GM18499 (cell line): ENCODE data around the gene SPAG16.

Experiments used
- ATAC-seq: cut with Tn5 transposase; IDR thresholded peaks from one replicate; pipeline ENCODE4 v1.9.1; 2021; ENCODE audit warnings: moderate number of reproducible peaks; ENCODE audit not compliant: insufficient read depth, unreplicated experiment

SPAG16 gene

GRCh38 chr2:213284105-213285090 is at the start of gene SPAG16:
TSS of gene SPAG16 (plus strand) at chr2:213284464.
- ATAC-seq: peak; percentile 99

GRCh38 chr2:213234641-213235040 is 49.6 kb upstream of the SPAG16 start:
- ATAC-seq: no peak

GRCh38 chr2:213235741-213236140 is 48.5 kb upstream of the SPAG16 start:
- ATAC-seq: no peak

- ATAC-seq: no peak
Observed at GRCh38 chr2:213237251-213237650, 47.0 kb upstream of the SPAG16 start.

GRCh38 chr2:213237787-213238186 is 46.5 kb upstream of the SPAG16 start:
- no peak for ATAC-seq

- ATAC-seq: peak; percentile 31
Observed at GRCh38 chr2:213238753-213239495, 45.3 kb upstream of the SPAG16 start.

- ATAC-seq: no peak
Observed at GRCh38 chr2:213241817-213242216, 42.4 kb upstream of the SPAG16 start.

- no peak for ATAC-seq
Observed at GRCh38 chr2:213242653-213243052, 41.6 kb upstream of the SPAG16 start.

- no peak for ATAC-seq
Observed at GRCh38 chr2:213243189-213244044, 40.8 kb upstream of the SPAG16 start.

GRCh38 chr2:213246497-213247281 is 37.6 kb upstream of the SPAG16 start:
- no peak for ATAC-seq

GRCh38 chr2:213247566-213247965 is 36.7 kb upstream of the SPAG16 start:
- ATAC-seq: no peak

GRCh38 chr2:213248637-213249036 is 35.6 kb upstream of the SPAG16 start:
- no peak for ATAC-seq

GRCh38 chr2:213249502-213249901 is 34.8 kb upstream of the SPAG16 start:
- ATAC-seq: no peak

GRCh38 chr2:213251618-213252017 is 32.6 kb upstream of the SPAG16 start:
- ATAC-seq: peak; percentile 76

GRCh38 chr2:213252206-213252605 is 32.1 kb upstream of the SPAG16 start:
- no peak for ATAC-seq

GRCh38 chr2:213253162-213253561 is 31.1 kb upstream of the SPAG16 start:
- ATAC-seq: no peak

GRCh38 chr2:213259266-213259665 is 25.0 kb upstream of the SPAG16 start:
- ATAC-seq: no peak

GRCh38 chr2:213261237-213261636 is 23.0 kb upstream of the SPAG16 start:
- ATAC-seq: no peak

- no peak for ATAC-seq
Observed at GRCh38 chr2:213261715-213262114, 22.5 kb upstream of the SPAG16 start.

- no peak for ATAC-seq
Observed at GRCh38 chr2:213265679-213266078, 18.6 kb upstream of the SPAG16 start.
